Endodermal cell (in vitro differentiated cells): ENCODE data around the gene CRLF3. TPM values are rescaled to one million over a fixed set of nuclear protein-coding genes. Genes with fewer than 3 reads are reported as not detected.
"Not testable (repeated sequence)": the region's sequence is repeated elsewhere in the genome, so short reads cannot be mapped to it uniquely, and the experiment has no call there.

Source experiments
- DNase-seq: peaks from one replicate; pipeline ENCODE4 v3.0.0-alpha.2; 2017
- H3K27ac ChIP-seq: 2 replicates; pipeline ENCODE4 v1.5.1; 2013; ENCODE audit warnings: mild to moderate bottlenecking, low read depth, low read length, moderate library complexity
- H3K27me3 ChIP-seq: 2 replicates; pipeline ENCODE4 v1.6.1; 2013; ENCODE audit warnings: mild to moderate bottlenecking, low read length, moderate library complexity; ENCODE audit not compliant: insufficient read depth, control insufficient read depth, poor library complexity, severe bottlenecking
- H3K36me3 ChIP-seq: 2 replicates; pipeline ENCODE4 v1.7.0; 2013; ENCODE audit warnings: mild to moderate bottlenecking, low read length, moderate library complexity; ENCODE audit not compliant: control insufficient read depth, insufficient read depth
- H3K4me1 ChIP-seq: one replicate; pipeline ENCODE4 v1.7.0; 2013; ENCODE audit warnings: low read length; ENCODE audit not compliant: control insufficient read depth, insufficient read depth
- H3K4me3 ChIP-seq: 2 replicates; pipeline ENCODE4 v1.5.1; 2013; ENCODE audit warnings: mild to moderate bottlenecking, low read length, moderate library complexity
- H3K9ac ChIP-seq: 2 replicates; pipeline ENCODE4 v1.6.1; 2013; ENCODE audit warnings: mild to moderate bottlenecking, low read length, moderate library complexity; ENCODE audit not compliant: poor library complexity, severe bottlenecking; ENCODE audit errors: extremely low read depth
- H3K9me3 ChIP-seq: 2 replicates; pipeline ENCODE4 v1.6.1; 2013; ENCODE audit warnings: mild to moderate bottlenecking, low read length, moderate library complexity; ENCODE audit not compliant: control insufficient read depth
- H3K27ac Mint-ChIP-seq: 2 replicates; pipeline ENCODE4 v1.8.0; 2020; ENCODE audit warnings: mixed read lengths
- H3K27me3 Mint-ChIP-seq: 2 replicates; pipeline ENCODE4 v1.8.0; 2021; ENCODE audit warnings: mild to moderate bottlenecking, mixed read lengths; ENCODE audit not compliant: insufficient read depth
- H3K36me3 Mint-ChIP-seq: 2 replicates; pipeline ENCODE4 v1.8.0; 2020; ENCODE audit warnings: low read depth, mixed read lengths
- H3K4me1 Mint-ChIP-seq: 2 replicates; pipeline ENCODE4 v1.8.0; 2020; ENCODE audit warnings: mixed read lengths
- H3K4me3 Mint-ChIP-seq: 2 replicates; pipeline ENCODE4 v1.8.0; 2020; ENCODE audit warnings: mild to moderate bottlenecking, moderate library complexity, mixed read lengths
- H3K9me3 Mint-ChIP-seq: 2 replicates; pipeline ENCODE4 v1.8.0; 2020; ENCODE audit warnings: mild to moderate bottlenecking, mixed read lengths
- WGBS, 2 experiments: methylation state at CpG; one replicate each; pipeline versions ENCODE4 v1.1.5 to v1.1.7; 2013; ENCODE audit warnings: missing lambda C conversion rate in 2 of 2, mixed read lengths in 1 of 2; ENCODE audit not compliant: insufficient coverage in 1 of 2, insufficient read length in 1 of 2; 5-methylcytosine and 5-hydroxymethylcytosine counted together
- total RNA-seq, 2 donors: library from RNA; stranded (reverse); fragmentation: NEBNext Ultra II Directional in 1 of 2; extraction: Animal tissue kit (Norgen Biotek cat#: 25700) in 1 of 2; gene quantifications; 2 replicates in 1 of 2; 3 replicates in 1 of 2; pipeline ENCODE4 v1.2.1, GENCODE V29; 2021
- TF ChIP-seq, protein P1 (sequence below): fragments of 200-600 bp; sonication (generic); conservative IDR thresholded peaks from 2 replicates; pipeline ENCODE4 v1.5.0; 2021; ENCODE audit warnings: antibody characterized with exemption, mild to moderate bottlenecking

The CRLF3 gene
- total RNA-seq, 2 donors from 2014 or later, result 26.1 to 31.2 TPM

DNA sequence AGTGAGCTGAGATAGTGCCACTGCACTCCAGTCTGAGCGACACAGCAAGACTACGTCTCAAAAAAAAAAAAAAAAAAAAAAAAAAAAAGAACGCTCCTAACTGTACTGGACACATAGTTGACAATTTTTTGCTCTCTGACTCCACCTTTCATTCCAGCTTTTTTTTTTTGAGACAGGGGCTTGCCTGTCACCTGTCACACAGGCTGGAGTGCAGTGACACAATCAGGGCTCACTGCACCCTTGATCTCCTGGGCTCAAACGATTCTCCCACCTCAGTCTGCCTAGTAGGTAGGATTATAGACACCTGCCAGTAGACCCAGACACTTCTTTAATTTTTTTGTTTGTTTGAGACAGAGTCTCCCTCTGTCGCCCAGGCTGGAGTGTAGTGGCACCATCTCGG is 2.6 kb upstream of the CRLF3 start:
- Histone ChIP-seq H3K9ac (no peak overlapping the region), H3K4me1 (peaks cover 9% of the 10 kb centered on the region), H3K4me3 (no peak overlapping the region), H3K9me3 (no peaks in the 10 kb centered on the region), H3K27ac (no peak overlapping the region), H3K36me3 (no peaks in the 10 kb centered on the region), H3K27me3 (no peaks in the 10 kb centered on the region)
- no peak for DNase-seq
- Mint-ChIP-seq H3K27me3 (no peaks in the 10 kb centered on the region), H3K9me3 (no peaks in the 10 kb centered on the region), H3K36me3 (no peaks in the 10 kb centered on the region), H3K4me1 (peaks cover 15% of the 10 kb centered on the region), H3K4me3 (no peak overlapping the region), H3K27ac (no peak overlapping the region)
- 93 to 95% methylated on average over 2 to 6 of the region's 6 CpGs for WGBS, 2 experiments
- TF ChIP-seq, protein P1, sequence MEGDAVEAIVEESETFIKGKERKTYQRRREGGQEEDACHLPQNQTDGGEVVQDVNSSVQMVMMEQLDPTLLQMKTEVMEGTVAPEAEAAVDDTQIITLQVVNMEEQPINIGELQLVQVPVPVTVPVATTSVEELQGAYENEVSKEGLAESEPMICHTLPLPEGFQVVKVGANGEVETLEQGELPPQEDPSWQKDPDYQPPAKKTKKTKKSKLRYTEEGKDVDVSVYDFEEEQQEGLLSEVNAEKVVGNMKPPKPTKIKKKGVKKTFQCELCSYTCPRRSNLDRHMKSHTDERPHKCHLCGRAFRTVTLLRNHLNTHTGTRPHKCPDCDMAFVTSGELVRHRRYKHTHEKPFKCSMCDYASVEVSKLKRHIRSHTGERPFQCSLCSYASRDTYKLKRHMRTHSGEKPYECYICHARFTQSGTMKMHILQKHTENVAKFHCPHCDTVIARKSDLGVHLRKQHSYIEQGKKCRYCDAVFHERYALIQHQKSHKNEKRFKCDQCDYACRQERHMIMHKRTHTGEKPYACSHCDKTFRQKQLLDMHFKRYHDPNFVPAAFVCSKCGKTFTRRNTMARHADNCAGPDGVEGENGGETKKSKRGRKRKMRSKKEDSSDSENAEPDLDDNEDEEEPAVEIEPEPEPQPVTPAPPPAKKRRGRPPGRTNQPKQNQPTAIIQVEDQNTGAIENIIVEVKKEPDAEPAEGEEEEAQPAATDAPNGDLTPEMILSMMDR, result no peak

- Mint-ChIP-seq H3K27me3 (no peaks in the 10 kb centered on the region), H3K27ac (peak overlapping the region; percentile 94), H3K4me3 (peak overlapping the region; percentile 93), H3K4me1 (peaks cover 16% of the 10 kb centered on the region), H3K9me3 (no peaks in the 10 kb centered on the region), H3K36me3 (peaks cover 4% of the 10 kb centered on the region)
- H3K27me3 ChIP-seq, result no peaks in the 10 kb centered on the region
- no peaks in the 10 kb centered on the region for H3K9me3 ChIP-seq
- peaks cover 2% of the 10 kb centered on the region for H3K36me3 ChIP-seq
- H3K27ac ChIP-seq, result peak overlapping the region; percentile 69
- peak overlapping the region; percentile 94 for H3K4me3 ChIP-seq
- TF ChIP-seq, protein P1, result no peak
- peaks cover 4% of the 10 kb centered on the region for H3K4me1 ChIP-seq
- H3K9ac ChIP-seq, result peak overlapping the region; percentile 73
- WGBS, 2 experiments, result 0% methylated on average over 2 to 11 of the region's 11 CpGs
- no peak for DNase-seq
Observed at GRCh38 chr17:30824002-30824355, 513 bp downstream of the CRLF3 start.

GRCh38 chr17:30823421-30823820 is 1.1 kb downstream of the CRLF3 start:
- TF ChIP-seq, protein P1, result no peak
- no peaks in the 10 kb centered on the region for H3K9me3 ChIP-seq
- peak overlapping the region; percentile 73 for H3K9ac ChIP-seq
- no peaks in the 10 kb centered on the region for H3K27me3 ChIP-seq
- peaks cover 8% of the 10 kb centered on the region for H3K36me3 Mint-ChIP-seq
- peak overlapping the region; percentile 94 for H3K27ac Mint-ChIP-seq
- H3K36me3 ChIP-seq, result peaks cover 5% of the 10 kb centered on the region
- 83 to 88% methylated on average over 5 to 7 of the region's 7 CpGs for WGBS, 2 experiments
- no peak overlapping the region for H3K27ac ChIP-seq
- H3K4me3 Mint-ChIP-seq, result peak overlapping the region; percentile 93
- no peaks in the 10 kb centered on the region for H3K27me3 Mint-ChIP-seq
- H3K4me3 ChIP-seq, result peak overlapping the region; percentile 94
- no peaks in the 10 kb centered on the region for H3K9me3 Mint-ChIP-seq
- H3K4me1 Mint-ChIP-seq, result peaks cover 16% of the 10 kb centered on the region
- no peak for DNase-seq
- peaks cover 4% of the 10 kb centered on the region for H3K4me1 ChIP-seq

DNA sequence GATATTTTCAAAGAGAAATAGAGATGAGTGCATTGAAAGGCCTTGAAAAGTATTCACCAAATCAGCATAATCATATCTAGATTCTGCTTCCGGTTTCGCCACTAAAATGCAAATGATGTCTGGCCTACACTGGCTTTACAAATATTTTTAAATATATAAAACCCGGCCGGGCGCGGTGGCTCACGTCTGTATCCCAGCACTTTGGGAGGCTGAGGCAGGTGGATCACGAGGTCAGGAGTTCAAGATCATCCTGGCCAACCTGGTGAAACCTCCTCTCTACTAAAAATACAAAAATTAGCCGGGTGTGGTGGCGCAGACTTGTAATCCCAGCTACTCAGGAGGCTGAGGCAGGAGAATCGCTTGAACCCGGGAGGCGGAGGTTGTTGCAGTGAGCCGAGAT is 1.6 kb downstream of the CRLF3 start:
- not testable (repeated sequence) for H3K9me3 ChIP-seq, H3K4me3 Mint-ChIP-seq, H3K27ac ChIP-seq, H3K9me3 Mint-ChIP-seq, H3K27me3 Mint-ChIP-seq, H3K9ac ChIP-seq, H3K36me3 ChIP-seq, DNase-seq, H3K27me3 ChIP-seq, H3K4me1 ChIP-seq, H3K27ac Mint-ChIP-seq, H3K36me3 Mint-ChIP-seq
- 97 to 100% methylated on average over 1 to 14 of the region's 14 CpGs for WGBS, 2 experiments
- H3K4me1 Mint-ChIP-seq, result peaks cover 16% of the 10 kb centered on the region
- peak overlapping the region; percentile 94 for H3K4me3 ChIP-seq
